Ovary (tissue), 9 donors: ENCODE measurements around the gene MRM2. TPM values are rescaled to one million over a fixed set of nuclear protein-coding genes. Genes with fewer than 3 reads are reported as not detected.

Experiments used
- DNase-seq, 5 donors: peaks; one replicate each; pipeline ENCODE4 v3.0.0-alpha.2; 2019 to 2020
- H3K27ac ChIP-seq, 2 donors: fragments of 200-600 bp; one replicate each; pipeline versions ENCODE4 v1.5.1 to v1.8.0; 2019 to 2022
- H3K27me3 ChIP-seq: fragments of 200-600 bp; one replicate; pipeline ENCODE4 v1.8.0; 2022
- H3K36me3 ChIP-seq: fragments of 200-600 bp; sonication (generic); one replicate; pipeline ENCODE4 v1.5.1; 2019
- H3K4me1 ChIP-seq: one replicate; pipeline ENCODE4 v1.8.1; 2013; ENCODE audit warnings: mild to moderate bottlenecking, moderate library complexity; ENCODE audit not compliant: insufficient read depth
- H3K4me3 ChIP-seq: fragments of 200-600 bp; sonication (generic); one replicate; pipeline ENCODE4 v1.5.1; 2017
- H3K9me3 ChIP-seq, 2 donors: fragments of 200-600 bp in 1 of 2; sonication (generic) in 1 of 2; one replicate each; pipeline versions ENCODE4 v1.5.1 to v1.8.1; 2013 to 2019; ENCODE audit warnings: mild to moderate bottlenecking in 1 of 2, moderate library complexity in 1 of 2
- EP300 ChIP-seq: sonication (generic); formaldehyde crosslinking; IDR thresholded peaks from one replicate; pipeline ENCODE4 v1.6.1; 2017; ENCODE audit warnings: antibody characterized with exemption
- POLR2A ChIP-seq: fragments of 450-650 bp; IDR thresholded peaks from one replicate; pipeline ENCODE4 v1.6.1; 2017; ENCODE audit warnings: antibody characterized with exemption, mild to moderate bottlenecking, moderate library complexity
- WGBS, 3 donors: extraction: QIAGEN DNeasy Blood & Tissue Kit in 1 of 3; methylation state at CpG; one replicate each; pipeline versions ENCODE4 v1.1.5 to v1.1.7; 2013 to 2017; 5-methylcytosine and 5-hydroxymethylcytosine counted together
- intact Hi-C, 4 donors: fragments of 100-400 bp; cut with DNase I; formaldehyde crosslinking; loops; one replicate each; pipeline versions ENCODE4 v1.11.0 to v1.15.1; 2022 to 2023
- polyA plus RNA-seq, 2 donors: library from polyadenylated mRNA; stranded (reverse); fragments of 200-250 nt in 1 of 2; fragments of 350-450 nt in 1 of 2; fragmentation: Illumina TruSeq in 1 of 2; extraction: RNeasy Lipid Tissue Mini Kit (QIAGEN cat#74804) in 1 of 2; gene quantifications; one replicate each; pipeline ENCODE4 v1.2.3, GENCODE V29; 2013 to 2014
- total RNA-seq, 7 donors: library from RNA; depleted of rRNA in 2 of 7; stranded (reverse); fragments of >200 nt in 2 of 7; fragmentation: NEBNext Ultra II Directional in 3 of 7; extraction: Animal tissue kit (Norgen Biotek cat#: 25700) in 3 of 7; gene quantifications; one replicate each; pipeline versions ENCODE4 v1.1.0 to v1.2.4, GENCODE V29; 2016 to 2023
- TF ChIP-seq, protein P1 (sequence below), 3 donors: fragments of 450-650 bp in 2 of 3; fragments of 200-600 bp in 1 of 3; IDR thresholded peaks; one replicate each; pipeline versions ENCODE4 v1.5.1 to v1.8.0; 2016 to 2022; ENCODE audit warnings: antibody characterized with exemption in 3 of 3, mild to moderate bottlenecking in 1 of 3
- donor health status: DM: no; HTN: no; CAD: no; lungs with moderate emphysema.
- donor health status: DM: no; HTN: no; CAD: no.
- donor health status: Bipolar disorder and iron deficiency.
- donor health status: DM: yes; HTN: yes; CAD: no.
- donor health status: DM: no; HTN: no; CAD: no.
- donor health status: DM: yes; HTN: yes; CAD: no.

Gene MRM2
- total and polyA plus RNA-seq, 9 donors: 12.6 to 28.5 (median 21.4) TPM

DNA sequence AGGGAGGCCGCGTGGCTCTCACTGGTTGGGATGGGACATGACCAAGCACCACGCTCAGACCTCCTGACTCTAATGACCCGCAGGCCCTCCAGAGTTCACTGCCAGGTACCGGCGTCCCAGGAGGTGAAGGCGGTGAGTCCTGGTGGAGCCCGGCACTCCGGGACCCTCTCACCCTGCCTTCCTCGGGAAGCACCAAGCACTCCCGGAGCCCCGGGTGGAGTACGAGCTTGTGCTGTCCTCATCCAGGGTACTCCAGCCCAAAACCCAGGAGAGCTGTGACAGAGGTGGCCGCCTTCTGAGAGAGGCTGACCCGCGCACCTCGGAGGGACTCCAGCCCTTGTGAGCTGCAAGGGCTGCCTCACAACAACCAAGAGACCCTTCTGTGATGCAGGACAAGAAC is 18.7 kb downstream of the MRM2 start:
- intact Hi-C loops: no loop called here
- no peak overlapping the region for H3K27ac ChIP-seq
- H3K4me3 ChIP-seq: no peak overlapping the region
- no peaks in the 10 kb centered on the region for H3K9me3 ChIP-seq
- TF ChIP-seq EP300 (no peak), POLR2A (no peak)
- TF ChIP-seq, protein P1, sequence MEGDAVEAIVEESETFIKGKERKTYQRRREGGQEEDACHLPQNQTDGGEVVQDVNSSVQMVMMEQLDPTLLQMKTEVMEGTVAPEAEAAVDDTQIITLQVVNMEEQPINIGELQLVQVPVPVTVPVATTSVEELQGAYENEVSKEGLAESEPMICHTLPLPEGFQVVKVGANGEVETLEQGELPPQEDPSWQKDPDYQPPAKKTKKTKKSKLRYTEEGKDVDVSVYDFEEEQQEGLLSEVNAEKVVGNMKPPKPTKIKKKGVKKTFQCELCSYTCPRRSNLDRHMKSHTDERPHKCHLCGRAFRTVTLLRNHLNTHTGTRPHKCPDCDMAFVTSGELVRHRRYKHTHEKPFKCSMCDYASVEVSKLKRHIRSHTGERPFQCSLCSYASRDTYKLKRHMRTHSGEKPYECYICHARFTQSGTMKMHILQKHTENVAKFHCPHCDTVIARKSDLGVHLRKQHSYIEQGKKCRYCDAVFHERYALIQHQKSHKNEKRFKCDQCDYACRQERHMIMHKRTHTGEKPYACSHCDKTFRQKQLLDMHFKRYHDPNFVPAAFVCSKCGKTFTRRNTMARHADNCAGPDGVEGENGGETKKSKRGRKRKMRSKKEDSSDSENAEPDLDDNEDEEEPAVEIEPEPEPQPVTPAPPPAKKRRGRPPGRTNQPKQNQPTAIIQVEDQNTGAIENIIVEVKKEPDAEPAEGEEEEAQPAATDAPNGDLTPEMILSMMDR (IDR thresholded peaks at IDR 0.05): no peak
- H3K36me3 ChIP-seq: no peaks in the 10 kb centered on the region
- WGBS, 3 donors: 86 to 90% (median 89%) methylated on average over 12 to 17 of the region's 17 CpGs
- H3K4me1 ChIP-seq: no peaks in the 10 kb centered on the region
- no peak for DNase-seq
- H3K27me3 ChIP-seq: no peaks in the 10 kb centered on the region

- no peaks in the 10 kb centered on the region for H3K36me3 ChIP-seq
- no peak for DNase-seq
- TF ChIP-seq POLR2A (no peak), EP300 (no peak)
- TF ChIP-seq, protein P1 (IDR thresholded peaks at IDR 0.05): no peak
- intact Hi-C loops: no loop called here
- H3K27me3 ChIP-seq: no peaks in the 10 kb centered on the region
- no peaks in the 10 kb centered on the region for H3K9me3 ChIP-seq
- 56 to 84% (median 70%) methylated on average over 22 of the region's 22 CpGs for WGBS, 3 donors
- no peak overlapping the region for H3K4me3 ChIP-seq
- H3K4me1 ChIP-seq: no peaks in the 10 kb centered on the region
- no peak overlapping the region for H3K27ac ChIP-seq
Observed at GRCh38 chr7:2222516-2222915, 19.5 kb downstream of the MRM2 start.

- Histone ChIP-seq H3K4me1 (no peaks in the 10 kb centered on the region), H3K36me3 (no peaks in the 10 kb centered on the region), H3K27ac (no peak overlapping the region), H3K27me3 (no peaks in the 10 kb centered on the region), H3K9me3 (no peaks in the 10 kb centered on the region), H3K4me3 (no peak overlapping the region)
- TF ChIP-seq POLR2A: no peak
- TF ChIP-seq, protein P1 (IDR thresholded peaks at IDR 0.05): no peak
- DNase-seq: no peak
- intact Hi-C loops: no loop called here
- 90 to 95% (median 93%) methylated on average over 17 of the region's 17 CpGs for WGBS, 3 donors
Observed at GRCh38 chr7:2220954-2221353, 21.1 kb downstream of the MRM2 start.

- DNase-seq: no peak
- Histone ChIP-seq H3K27me3 (no peaks in the 10 kb centered on the region), H3K36me3 (no peaks in the 10 kb centered on the region), H3K4me1 (no peaks in the 10 kb centered on the region), H3K4me3 (no peak overlapping the region), H3K27ac (no peak overlapping the region), H3K9me3 (no peaks in the 10 kb centered on the region)
- TF ChIP-seq POLR2A (no peak), EP300 (no peak)
- TF ChIP-seq, protein P1 (IDR thresholded peaks at IDR 0.05): no peak
- WGBS, 3 donors: 84 to 89% (median 87%) methylated on average over 16 of the region's 16 CpGs
- intact Hi-C loops: no loop called here
Observed at GRCh38 chr7:2220506-2220905, 21.5 kb downstream of the MRM2 start.

DNA sequence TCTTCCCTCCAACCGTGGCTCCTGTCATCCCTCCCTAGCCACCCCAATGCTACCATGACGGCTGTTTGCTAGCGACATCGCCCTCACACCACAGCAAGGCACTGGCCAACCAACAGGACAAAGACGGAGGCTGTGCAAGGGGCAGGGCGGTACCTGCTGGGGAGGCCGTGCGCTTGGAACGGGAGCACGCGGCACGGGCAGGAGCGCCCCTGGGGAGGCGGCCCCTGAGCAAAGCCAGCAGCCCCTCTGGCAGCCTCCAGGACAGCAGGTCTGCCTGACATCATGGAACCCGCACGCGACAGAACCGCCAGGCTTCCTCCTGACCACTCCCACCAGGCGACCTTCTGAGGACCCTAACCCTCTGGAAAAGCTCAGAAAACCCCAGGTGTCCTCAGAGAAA is 22.0 kb downstream of the MRM2 start:
- 94 to 95% (median 95%) methylated on average over 19 of the region's 19 CpGs for WGBS, 3 donors
- Histone ChIP-seq H3K4me3 (no peak overlapping the region), H3K4me1 (no peaks in the 10 kb centered on the region), H3K9me3 (no peaks in the 10 kb centered on the region), H3K36me3 (no peaks in the 10 kb centered on the region), H3K27ac (no peak overlapping the region), H3K27me3 (no peaks in the 10 kb centered on the region)
- TF ChIP-seq, protein P1 (IDR thresholded peaks at IDR 0.05): no peak
- TF ChIP-seq EP300 (no peak), POLR2A (no peak)
- intact Hi-C loops: no loop called here
- DNase-seq: no peak
